ENCODE measurements around the gene PDE11A.

Gene PDE11A

GRCh38 chr2:177618255-177619253 lies 454.0 kb downstream of the PDE11A start:
- FAIRE-seq, result no peak

GRCh38 chr2:177617849-177618248 lies 454.7 kb downstream of the PDE11A start:
- FAIRE-seq, result no peak

- no peak for FAIRE-seq
Measured at GRCh38 chr2:177616731-177617130, 455.8 kb downstream of the PDE11A start.

- FAIRE-seq, result no peak
Measured at GRCh38 chr2:177616066-177616465, 456.5 kb downstream of the PDE11A start.

GRCh38 chr2:177612659-177613058 lies 459.9 kb downstream of the PDE11A start:
- no peak for FAIRE-seq

GRCh38 chr2:177611310-177611886 lies 461.2 kb downstream of the PDE11A start:
- no peak for FAIRE-seq

GRCh38 chr2:177610813-177611212 lies 461.8 kb downstream of the PDE11A start:
- no peak for FAIRE-seq

- FAIRE-seq, result peak; percentile 99
Measured at GRCh38 chr2:177606636-177607035, 465.9 kb downstream of the PDE11A start.

GRCh38 chr2:177604271-177605065 lies 468.1 kb downstream of the PDE11A start:
- FAIRE-seq, result peak; percentile 97

GRCh38 chr2:177603768-177604167 lies 468.8 kb downstream of the PDE11A start:
- no peak for FAIRE-seq

- FAIRE-seq, result no peak
Measured at GRCh38 chr2:177603181-177603580, 469.4 kb downstream of the PDE11A start.

- FAIRE-seq, result peak; percentile 95
Measured at GRCh38 chr2:177602611-177603164, 469.9 kb downstream of the PDE11A start.

GRCh38 chr2:177600917-177601316 lies 471.7 kb downstream of the PDE11A start:
- no peak for FAIRE-seq

GRCh38 chr2:177599956-177600355 lies 472.6 kb downstream of the PDE11A start:
- FAIRE-seq, result no peak

- no peak for FAIRE-seq
Measured at GRCh38 chr2:177599139-177599688, 473.4 kb downstream of the PDE11A start.

GRCh38 chr2:177598326-177599138 lies 474.0 kb downstream of the PDE11A start:
- no peak for FAIRE-seq

- no peak for FAIRE-seq
Measured at GRCh38 chr2:177597759-177598158, 474.8 kb downstream of the PDE11A start.

GRCh38 chr2:177596866-177597265 lies 475.7 kb downstream of the PDE11A start:
- FAIRE-seq, result peak; percentile 99

GRCh38 chr2:177595126-177595845 lies 477.3 kb downstream of the PDE11A start:
- no peak for FAIRE-seq

GRCh38 chr2:177593402-177593801 lies 479.2 kb downstream of the PDE11A start:
- FAIRE-seq, result no peak

- no peak for FAIRE-seq
Measured at GRCh38 chr2:177592945-177593344, 479.6 kb downstream of the PDE11A start.

Data from G401.6 (cell line).